Caki2 (cell line): ENCODE results near the gene SFXN2. TPM values are rescaled to one million over a fixed set of nuclear protein-coding genes. Genes with fewer than 3 reads are reported as not detected.

Experiments
- DNase-seq: peaks from one replicate; pipeline ENCODE4 v3.0.0-alpha.2; 2015; ENCODE audit warnings: low read depth
- in situ Hi-C: cut with HindIII; loops from 2 replicates; pipeline ENCODE4 v1.10.0; 2016; ENCODE audit warnings: low sequenced_read_pairs, low pct_unique_long_range_greater_than_20kb, mixed read lengths
- total RNA-seq: library from RNA; depleted of rRNA; stranded (reverse); fragments of >200 nt; shearing (Covaris generic); gene quantifications from 2 replicates; pipeline ENCODE4 v1.2.3, GENCODE V29; 2014; ENCODE audit warnings: low replicate concordance; rRNA removed

Gene SFXN2
- total RNA-seq, 1 experiment from 2014 or later, result 22.1 TPM

GRCh38 chr10:102781090-102781920, 66.9 kb downstream of the SFXN2 start:
- in situ Hi-C loops, result no loop called here
- no peak for DNase-seq

GRCh38 chr10:102781921-102782557, 67.6 kb downstream of the SFXN2 start:
- DNase-seq, result no peak
- in situ Hi-C loops, result no loop called here

- no peak for DNase-seq
Measured at GRCh38 chr10:102782673-102783551, 68.5 kb downstream of the SFXN2 start.

GRCh38 chr10:102783568-102783967, 69.1 kb downstream of the SFXN2 start:
- DNase-seq, result no peak
- in situ Hi-C loops, result no loop called here

More at GRCh38 chr10:102782673-102783551, 68.5 kb downstream of the SFXN2 start:
- in situ Hi-C loops, result no loop called here

- in situ Hi-C loops, result no loop called here
- no peak for DNase-seq
Measured at GRCh38 chr10:102785818-102786217, 71.4 kb downstream of the SFXN2 start.

GRCh38 chr10:102791754-102792395, 77.4 kb downstream of the SFXN2 start:
- no peak for DNase-seq
- in situ Hi-C loops, result no loop called here

Other genes starting within 250 kb of the SFXN2 start
- gene ACTR1A, start 211.9 kb upstream of the SFXN2 start, total RNA-seq, result 79.3 and 94.4 TPM in 2 replicates
- 0.84 and 2.9 TPM in 2 replicates for gene SUFU, start 210.7 kb upstream of the SFXN2 start, total RNA-seq
- gene TRIM8, start 70.2 kb upstream of the SFXN2 start, total RNA-seq, result 69.2 and 73.4 TPM in 2 replicates
- gene ARL3, start 239 bp upstream of the SFXN2 start, total RNA-seq, result 9.1 and 14.3 TPM in 2 replicates
- 8.1 and 12.7 TPM in 2 replicates for gene WBP1L, start 29.3 kb downstream of the SFXN2 start, total RNA-seq
- not detected in 2 replicates for gene CYP17A1, start 122.8 kb downstream of the SFXN2 start, total RNA-seq
- gene BORCS7, start 139.6 kb downstream of the SFXN2 start, total RNA-seq, result 16.0 and 18.0 TPM in 2 replicates
- gene AS3MT, start 154.8 kb downstream of the SFXN2 start, total RNA-seq, result 1.2 TPM in 1 of 2 replicates, not detected in the other
- gene CNNM2, start 203.7 kb downstream of the SFXN2 start, total RNA-seq, result 0.52 and 4.0 TPM in 2 replicates